IMR-90 (cell line): ENCODE results near the gene SV2C. TPM values are rescaled to one million over a fixed set of nuclear protein-coding genes. Genes with fewer than 3 reads are reported as not detected.

Source experiments
- ATAC-seq: fragments of 200-7000 bp; cut with Tn5 transposase; 2 replicates; pipeline ENCODE4 v1.9.1; 2020; ENCODE audit warnings: low read depth, mild to moderate bottlenecking, moderate library complexity
- BruUV-seq: library from RNA; stranded (reverse); fragments of 400-500 nt; replicated peaks from 2 replicates; lab custom pipeline; 2021; lab: Mats Ljungman, UMichigan
- CTCF ChIA-PET: fragments of 300-600 bp; formaldehyde crosslinking; extraction: SDS; loops from one replicate; lab custom pipeline; 2021; ENCODE audit warnings: antibody characterized with exemption; lab: Yijun Ruan, JAX
- POLR2A ChIA-PET: fragments of 300-600 bp; sonication (Branson Sonifier 250); formaldehyde crosslinking; loops from one replicate; lab custom pipeline; 2022; ENCODE audit warnings: antibody characterized with exemption; ENCODE audit not compliant: unreplicated experiment; lab: Charles Lee
- DNase-seq: peaks from one replicate; pipeline ENCODE4 v3.0.0; 2013
- H2AFZ ChIP-seq: replicated peaks from 2 replicates; pipeline ENCODE3; 2013; ENCODE audit warnings: low read length, mild to moderate bottlenecking; ENCODE audit not compliant: poor library complexity
- H2AK5ac ChIP-seq: 2 replicates; pipeline ENCODE4 v1.6.1; 2013; ENCODE audit warnings: low read depth, low read length, inconsistent platforms
- H2AK9ac ChIP-seq: replicated peaks from 2 replicates; pipeline ENCODE3; 2013; ENCODE audit warnings: mild to moderate bottlenecking, low read depth, low read length, moderate library complexity; ENCODE audit not compliant: poor library complexity
- H2BK120ac ChIP-seq: 2 replicates; pipeline ENCODE4 v1.6.1; 2013; ENCODE audit warnings: low read depth, low read length, inconsistent platforms
- H2BK15ac ChIP-seq: 3 replicates; pipeline ENCODE4 v1.6.1; 2013; ENCODE audit warnings: low read depth, low read length, inconsistent platforms
- H2BK20ac ChIP-seq: 2 replicates; pipeline ENCODE4 v1.6.1; 2013; ENCODE audit warnings: low read depth, mild to moderate bottlenecking, inconsistent platforms, low read length, moderate library complexity
- H2BK5ac ChIP-seq: 2 replicates; pipeline ENCODE4 v1.6.1; 2013; ENCODE audit warnings: mild to moderate bottlenecking, low read depth, low read length, inconsistent platforms; ENCODE audit not compliant: poor library complexity, severe bottlenecking
- H3K14ac ChIP-seq: replicated peaks from 2 replicates; pipeline ENCODE4 v1.6.1; 2013; ENCODE audit warnings: low read depth, low read length, inconsistent platforms
- H3K18ac ChIP-seq: 2 replicates; pipeline ENCODE4 v1.6.1; 2013; ENCODE audit warnings: low read depth, low read length, control low read depth
- H3K23ac ChIP-seq: 2 replicates; pipeline ENCODE4 v1.6.1; 2013; ENCODE audit warnings: low read depth, low read length, inconsistent platforms
- H3K27ac ChIP-seq: 2 replicates; pipeline ENCODE4 v1.5.1; 2013; ENCODE audit warnings: mild to moderate bottlenecking, control low read depth, low read length; ENCODE audit not compliant: insufficient read depth
- H3K27me3 ChIP-seq: 2 replicates; pipeline ENCODE4 v1.6.1; 2013; ENCODE audit warnings: low read length; ENCODE audit not compliant: control insufficient read depth, insufficient read depth
- H3K36me3 ChIP-seq: 2 replicates; pipeline ENCODE4 v1.6.1; 2013; ENCODE audit warnings: low read length, mixed read lengths; ENCODE audit not compliant: control insufficient read depth, insufficient read depth
- H3K4ac ChIP-seq: 2 replicates; pipeline ENCODE4 v1.6.1; 2013; ENCODE audit warnings: low read depth, low read length, inconsistent platforms
- H3K4me1 ChIP-seq: 2 replicates; pipeline ENCODE4 v1.6.1; 2013; ENCODE audit warnings: low read length, mixed read lengths; ENCODE audit not compliant: control insufficient read depth, insufficient read depth
- H3K4me2 ChIP-seq: 2 replicates; pipeline ENCODE4 v1.6.1; 2013; ENCODE audit warnings: low read depth, mild to moderate bottlenecking, control low read depth, low read length, moderate library complexity
- H3K4me3 ChIP-seq: 2 replicates; pipeline ENCODE4 v1.5.1; 2013; ENCODE audit warnings: low read depth, mild to moderate bottlenecking, control low read depth, low read length, moderate library complexity; ENCODE audit not compliant: insufficient read depth
- H3K56ac ChIP-seq: 2 replicates; pipeline ENCODE4 v1.6.1; 2013; ENCODE audit warnings: low read length, inconsistent platforms; ENCODE audit not compliant: insufficient read depth; ENCODE audit errors: extremely low read depth
- H3K79me1 ChIP-seq, 2 experiments: 2 replicates each; pipeline ENCODE4 v1.6.1; 2013; ENCODE audit warnings: low read length in 2 of 2, inconsistent platforms in 1 of 2, low read depth in 1 of 2
- H3K9ac ChIP-seq: 2 replicates; pipeline ENCODE4 v1.6.1; 2013; ENCODE audit warnings: low read depth, low read length, control low read depth
- H3K9me1 ChIP-seq: 2 replicates; pipeline ENCODE4 v1.6.1; 2013; ENCODE audit warnings: low read length, inconsistent platforms; ENCODE audit not compliant: insufficient read depth
- H3K9me3 ChIP-seq: 2 replicates; pipeline ENCODE4 v1.6.1; 2013; ENCODE audit warnings: low read length; ENCODE audit not compliant: control insufficient read depth, insufficient read depth
- H4K20me1 ChIP-seq: 2 replicates; pipeline ENCODE4 v1.6.1; 2013; ENCODE audit warnings: low read length, inconsistent platforms; ENCODE audit not compliant: insufficient read depth
- H4K5ac ChIP-seq: 2 replicates; pipeline ENCODE4 v1.6.1; 2013; ENCODE audit warnings: mild to moderate bottlenecking, low read depth, low read length, control low read depth
- H4K8ac ChIP-seq, 2 experiments: 2 replicates each; pipeline ENCODE4 v1.6.1; 2013; ENCODE audit warnings: low read depth in 2 of 2, low read length in 2 of 2, control low read depth in 1 of 2, inconsistent platforms in 1 of 2
- H4K91ac ChIP-seq: 2 replicates; pipeline ENCODE4 v1.6.1; 2013; ENCODE audit warnings: low read depth, low read length, inconsistent platforms; ENCODE audit not compliant: insufficient read depth
- BHLHE40 ChIP-seq: fragments of 150-350 bp; IDR thresholded peaks from 2 replicates; pipeline ENCODE4 v1.6.1; 2016; ENCODE audit warnings: mild to moderate bottlenecking, low read depth, low read length
- CEBPB ChIP-seq: IDR thresholded peaks from 2 replicates; pipeline ENCODE4 v1.6.1; 2012; ENCODE audit warnings: low read depth, low read length, improper control_type of control experiment
- CHD1 ChIP-seq: IDR thresholded peaks from 2 replicates; pipeline ENCODE4 v1.6.1; 2012; ENCODE audit warnings: low read depth, low read length, improper control_type of control experiment
- CTCF ChIP-seq: conservative IDR thresholded peaks from 2 replicates; pipeline ENCODE4 v1.5.1; 2012; ENCODE audit warnings: mild to moderate bottlenecking, low read depth, low read length, improper control_type of control experiment
- ELK1 ChIP-seq: fragments of 150-350 bp; IDR thresholded peaks from 2 replicates; pipeline ENCODE4 v1.6.1; 2016; ENCODE audit warnings: low read depth, mild to moderate bottlenecking, low read length, moderate library complexity, borderline replicate concordance
- FOS ChIP-seq: fragments of 150-350 bp; IDR thresholded peaks from 2 replicates; pipeline ENCODE4 v1.6.1; 2016; ENCODE audit warnings: low read depth, low read length
- MAFK ChIP-seq: IDR thresholded peaks from 2 replicates; pipeline ENCODE4 v1.6.1; 2012; ENCODE audit warnings: low read depth, low read length, improper control_type of control experiment
- MAZ ChIP-seq: IDR thresholded peaks from 2 replicates; pipeline ENCODE4 v1.6.1; 2012; ENCODE audit warnings: low read depth, mild to moderate bottlenecking, low read length, improper control_type of control experiment, moderate library complexity, borderline replicate concordance
- MXI1 ChIP-seq: IDR thresholded peaks from 2 replicates; pipeline ENCODE4 v1.6.1; 2012; ENCODE audit warnings: low read depth, mild to moderate bottlenecking, low read length, moderate library complexity, borderline replicate concordance
- NFE2L2 ChIP-seq: fragments of 150-350 bp; IDR thresholded peaks from 2 replicates; pipeline ENCODE4 v1.6.1; 2016; ENCODE audit warnings: low read depth, mild to moderate bottlenecking, low read length
- POLR2A ChIP-seq: IDR thresholded peaks from 2 replicates; pipeline ENCODE4 v1.6.1; 2012; ENCODE audit warnings: mild to moderate bottlenecking, low read depth, low read length
- RAD21 ChIP-seq: IDR thresholded peaks from 2 replicates; pipeline ENCODE4 v1.6.1; 2012; ENCODE audit warnings: low read length, improper control_type of control experiment
- RFX5 ChIP-seq: IDR thresholded peaks from 2 replicates; pipeline ENCODE4 v1.8.0; 2012; ENCODE audit warnings: low read depth, mild to moderate bottlenecking, low read length, moderate library complexity
- SMC3 ChIP-seq: fragments of 150-350 bp; IDR thresholded peaks from 2 replicates; pipeline ENCODE4 v1.6.1; 2016; ENCODE audit warnings: low read depth, mild to moderate bottlenecking, antibody characterized with exemption, low read length, moderate library complexity
- USF2 ChIP-seq: fragments of 150-350 bp; IDR thresholded peaks from 2 replicates; pipeline ENCODE4 v1.6.1; 2017; ENCODE audit warnings: mild to moderate bottlenecking, antibody characterized with exemption, low read length, low read depth
- WGBS, 2 experiments: methylation state at CpG; one replicate each; pipeline versions ENCODE4 v1.1.5 to v1.1.7; 2013; ENCODE audit warnings: missing lambda C conversion rate in 2 of 2; ENCODE audit not compliant: insufficient read length in 1 of 2; ENCODE audit errors: extremely low coverage in 2 of 2; 5-methylcytosine and 5-hydroxymethylcytosine counted together
- dilution Hi-C: fragments of 300-500 bp; cut with HindIII; formaldehyde crosslinking; loops from one replicate; pipeline ENCODE4 v1.14.3; 2018; ENCODE audit warnings: low sequenced_read_pairs; ENCODE audit not compliant: unreplicated experiment
- in situ Hi-C: fragments of 300-500 bp; cut with MboI; formaldehyde crosslinking; loops from 3 replicates; pipeline ENCODE4 v1.14.3; 2019; ENCODE audit warnings: low sequenced_read_pairs, inconsistent platforms, mixed read lengths
- intact Hi-C: fragments of 100-400 bp; cut with micrococcal nuclease; formaldehyde crosslinking; loops from 2 replicates; pipeline ENCODE4 v1.10.0; 2022
- polyA plus RNA-seq, 3 experiments: library from polyadenylated mRNA; depleted of rRNA; stranded (reverse); fragments of >200 nt; gene quantifications; 2 replicates each; pipeline ENCODE4 v1.2.3, GENCODE V29; 2012; ENCODE audit warnings: low replicate concordance in 1 of 3
- total RNA-seq: library from RNA; depleted of rRNA; stranded (reverse); fragments of >200 nt; gene quantifications from 2 replicates; pipeline ENCODE4 v1.2.3, GENCODE V29; 2012

Gene SV2C
- total and polyA plus RNA-seq, 2 of the 4 experiments (the other 2 are of a cell fraction) = not detected

GRCh38 chr5:76380346-76381066, 297.3 kb downstream of the SV2C start:
- H3K9ac ChIP-seq = no peak overlapping the region
- H3K9me3 ChIP-seq = no peaks in the 10 kb centered on the region
- in situ Hi-C loops (no loop called here), dilution Hi-C loops (no loop called here), intact Hi-C loops (no loop called here)
- no peak overlapping the region for H4K91ac ChIP-seq
- no peak overlapping the region for H2BK15ac ChIP-seq
- no peaks in the 10 kb centered on the region for H4K20me1 ChIP-seq
- no peaks in the 10 kb centered on the region; the same call in 1 of the 2 replicates for H3K4me1 ChIP-seq
- no peak overlapping the region for H3K56ac ChIP-seq
- H3K36me3 ChIP-seq = no peaks in the 10 kb centered on the region
- ChIA-PET POLR2A (no interaction called here), CTCF (interaction anchor here (0.6 kb wide), 1 partner anchor 208 kb away, joined by 3 read pairs; no protein-coding TSS in a partner anchor)
- H3K27ac ChIP-seq = no peak overlapping the region
- H3K4ac ChIP-seq = no peak overlapping the region
- H4K8ac ChIP-seq = no peak overlapping the region
- peaks cover 3% of the 10 kb centered on the region for H3K27me3 ChIP-seq
- TF ChIP-seq ELK1 = no peak
- no peak for TF ChIP-seq CHD1
- TF ChIP-seq CEBPB = no peak
- TF ChIP-seq MAZ = no peak
- no peak for TF ChIP-seq MXI1
- TF ChIP-seq NFE2L2 = no peak
- no peak for TF ChIP-seq RFX5
- TF ChIP-seq USF2 = no peak
- no peak for TF ChIP-seq BHLHE40
- no peak for TF ChIP-seq FOS
- no peak for TF ChIP-seq CTCF
- no peak for TF ChIP-seq RAD21
- TF ChIP-seq SMC3 = no peak
- TF ChIP-seq MAFK = no peak
- no peak for TF ChIP-seq POLR2A
- no peak overlapping the region for H3K18ac ChIP-seq
- H2AK9ac ChIP-seq = no peak overlapping the region
- no peak overlapping the region for H3K14ac ChIP-seq
- WGBS, 2 experiments = no CpG with 5 or more reads among the region's 7 CpGs
- no peak overlapping the region for H3K23ac ChIP-seq
- ATAC-seq (no peak), DNase-seq (no peak)
- no peak overlapping the region for H3K4me3 ChIP-seq
- H3K79me1 ChIP-seq = no peaks in the 10 kb centered on the region
- no peak overlapping the region for H2AK5ac ChIP-seq
- no peak overlapping the region for H3K4me2 ChIP-seq
- no peaks in the 10 kb centered on the region for H3K9me1 ChIP-seq
- no peak overlapping the region for H2BK120ac ChIP-seq
- no peak overlapping the region for H2BK5ac ChIP-seq
- no peak overlapping the region for H2AFZ ChIP-seq
- no peak overlapping the region for H2BK20ac ChIP-seq
- BruUV-seq = no TSS peak
- no peak overlapping the region for H4K5ac ChIP-seq
